HG02973 (cell line): ENCODE measurements around the gene TAS1R1.

Experiments
- ATAC-seq: cut with Tn5 transposase; IDR thresholded peaks from one replicate; pipeline ENCODE4 v1.9.1; 2021; ENCODE audit warnings: moderate library complexity; ENCODE audit not compliant: unreplicated experiment

The TAS1R1 gene

GRCh38 chr1:6570987-6571386 lies 15.9 kb downstream of the TAS1R1 start:
- ATAC-seq = no peak

- ATAC-seq = no peak
These were observed 17.7 kb downstream of the TAS1R1 start for GRCh38 chr1:6572653-6573383.

GRCh38 chr1:6574025-6574620 lies 19.0 kb downstream of the TAS1R1 start:
- ATAC-seq = no peak

GRCh38 chr1:6574818-6575217 lies 19.7 kb downstream of the TAS1R1 start:
- no peak for ATAC-seq

GRCh38 chr1:6577831-6578525 lies 22.9 kb downstream of the TAS1R1 start:
- no peak for ATAC-seq

GRCh38 chr1:6578624-6579373 lies 23.7 kb downstream of the TAS1R1 start:
- no peak for ATAC-seq

- ATAC-seq = peak; percentile 95
These were observed 24.4 kb downstream of the TAS1R1 start, which contains the start of gene ZBTB48 for GRCh38 chr1:6579374-6580118. ZBTB48 (plus strand) TSS chr1:6579994; CDS start chr1:6580610, 616 bp downstream.

GRCh38 chr1:6580119-6580592 lies 25.0 kb downstream of the TAS1R1 start:
- ATAC-seq = no peak

- no peak for ATAC-seq
These were observed 25.7 kb downstream of the TAS1R1 start for GRCh38 chr1:6580593-6581409.

GRCh38 chr1:6581561-6582305 lies 26.6 kb downstream of the TAS1R1 start:
- no peak for ATAC-seq

GRCh38 chr1:6582370-6582769 lies 27.3 kb downstream of the TAS1R1 start:
- ATAC-seq = no peak

GRCh38 chr1:6584126-6585080 lies 29.3 kb downstream of the TAS1R1 start:
- no peak for ATAC-seq

- no peak for ATAC-seq
These were observed 30.1 kb downstream of the TAS1R1 start for GRCh38 chr1:6585081-6585722.

GRCh38 chr1:6585841-6586240 lies 30.7 kb downstream of the TAS1R1 start:
- no peak for ATAC-seq

- ATAC-seq = no peak
These were observed 31.3 kb downstream of the TAS1R1 start for GRCh38 chr1:6586404-6586816.

- ATAC-seq = no peak
These were observed 32.3 kb downstream of the TAS1R1 start for GRCh38 chr1:6587261-6588005.
